GM23338 (cell line): ENCODE results near the gene HCN2. TPM values are rescaled to one million over a fixed set of nuclear protein-coding genes. Genes with fewer than 3 reads are reported as not detected.

Experiments
- ATAC-seq: fragments of 200-7000 bp; cut with Tn5 transposase; 3 replicates; pipeline ENCODE4 v1.9.1; 2020
- DNase-seq: peaks from one replicate; pipeline ENCODE4 v3.0.0-alpha.2; 2015; ENCODE audit warnings: low spot score
- H2AFZ ChIP-seq: fragments of 200-600 bp; sonication (generic); 2 replicates; pipeline ENCODE4 v1.8.0; 2016; ENCODE audit warnings: antibody characterized with exemption, mild to moderate bottlenecking, moderate library complexity
- H3F3A ChIP-seq: fragments of 200-600 bp; sonication (generic); replicated peaks from 2 replicates; pipeline ENCODE4 v1.8.0; 2017; ENCODE audit warnings: antibody characterized with exemption, mixed run types, low read depth
- H3K27ac ChIP-seq: fragments of 200-600 bp; sonication (generic); 2 replicates; pipeline ENCODE4 v1.6.1; 2016; ENCODE audit warnings: low read depth
- H3K27me3 ChIP-seq: fragments of 200-600 bp; sonication (generic); 2 replicates; pipeline ENCODE4 v1.8.0; 2016; ENCODE audit warnings: mild to moderate bottlenecking, mixed run types, moderate library complexity; ENCODE audit not compliant: insufficient read depth
- H3K36me3 ChIP-seq: fragments of 200-600 bp; sonication (generic); 2 replicates; pipeline ENCODE4 v1.8.0; 2016; ENCODE audit warnings: mild to moderate bottlenecking; ENCODE audit not compliant: insufficient read depth
- H3K4me1 ChIP-seq: fragments of 200-600 bp; sonication (generic); 2 replicates; pipeline ENCODE4 v1.8.0; 2016; ENCODE audit warnings: mild to moderate bottlenecking, moderate library complexity; ENCODE audit not compliant: insufficient read depth
- H3K4me2 ChIP-seq: fragments of 200-600 bp; sonication (generic); 2 replicates; pipeline ENCODE4 v1.7.1; 2017; ENCODE audit warnings: mixed run types
- H3K4me3 ChIP-seq: fragments of 200-600 bp; sonication (generic); 2 replicates; pipeline ENCODE4 v1.6.1; 2016; ENCODE audit warnings: mixed run types
- H3K79me2 ChIP-seq: fragments of 200-600 bp; sonication (generic); replicated peaks from 2 replicates; pipeline ENCODE4 v1.8.0; 2017; ENCODE audit warnings: mild to moderate bottlenecking; ENCODE audit not compliant: insufficient read depth
- H3K9me2 ChIP-seq: fragments of 200-600 bp; sonication (generic); 2 replicates; pipeline ENCODE4 v1.8.0; 2017; ENCODE audit not compliant: insufficient read depth
- H4K20me1 ChIP-seq: fragments of 200-600 bp; sonication (generic); replicated peaks from 2 replicates; pipeline ENCODE4 v1.8.0; 2017; ENCODE audit warnings: mild to moderate bottlenecking; ENCODE audit not compliant: insufficient read depth
- H3K27ac Mint-ChIP-seq: 2 replicates; pipeline ENCODE4 v1.8.0; 2020; ENCODE audit warnings: inconsistent platforms, mild to moderate bottlenecking, moderate library complexity, mixed read lengths
- H3K27me3 Mint-ChIP-seq: 3 replicates; pipeline ENCODE4 v1.8.0; 2022; ENCODE audit warnings: low read depth, mild to moderate bottlenecking, moderate library complexity, mixed read lengths, inconsistent platforms; ENCODE audit not compliant: insufficient read depth, poor library complexity
- H3K36me3 Mint-ChIP-seq: 3 replicates; pipeline ENCODE4 v1.8.0; 2021; ENCODE audit warnings: low read depth, mild to moderate bottlenecking, inconsistent platforms, moderate library complexity, mixed read lengths
- H3K4me1 Mint-ChIP-seq: 3 replicates; pipeline ENCODE4 v1.8.0; 2020; ENCODE audit warnings: mild to moderate bottlenecking, inconsistent platforms, mixed read lengths
- H3K4me3 Mint-ChIP-seq: 3 replicates; pipeline ENCODE4 v1.8.0; 2021; ENCODE audit warnings: moderate library complexity, mild to moderate bottlenecking, inconsistent platforms, mixed read lengths
- H3K9me3 Mint-ChIP-seq: 3 replicates; pipeline ENCODE4 v1.8.0; 2020; ENCODE audit warnings: moderate library complexity, mild to moderate bottlenecking, inconsistent platforms, mixed read lengths
- EZH2 ChIP-seq: fragments of 200-600 bp; sonication (generic); IDR thresholded peaks from one replicate; pipeline ENCODE4 v1.8.0; 2017; ENCODE audit warnings: antibody characterized with exemption, mild to moderate bottlenecking, low read depth; ENCODE audit not compliant: unreplicated experiment
- NANOG ChIP-seq: IDR thresholded peaks from 2 replicates; pipeline ENCODE4 v1.6.1; 2016; ENCODE audit warnings: antibody characterized with exemption, borderline replicate concordance
- POLR2AphosphoS5 ChIP-seq: IDR thresholded peaks from 2 replicates; pipeline ENCODE4 v1.6.1; 2016; ENCODE audit warnings: antibody characterized with exemption, low read depth
- STAT1 ChIP-seq: IDR thresholded peaks from one replicate; pipeline ENCODE4 v1.6.1; 2016; ENCODE audit warnings: antibody characterized with exemption; ENCODE audit not compliant: unreplicated experiment
- ZNF331 ChIP-seq: fragments of 250-450 bp; sonication (Bioruptor Pico); IDR thresholded peaks from 2 replicates; pipeline ENCODE4 v1.5.0; 2020; ENCODE audit warnings: low read depth, mild to moderate bottlenecking, moderate library complexity
- ZNF462 ChIP-seq: fragments of 250-450 bp; sonication (Bioruptor Pico); IDR thresholded peaks from 2 replicates; pipeline ENCODE4 v1.5.0; 2020; ENCODE audit warnings: mild to moderate bottlenecking, moderate library complexity
- polyA plus RNA-seq: library from polyadenylated mRNA; unstranded; fragments of >200 nt; fragmentation: Nextera tagmentation; extraction: Ambion mirVana; gene quantifications from 2 replicates; pipeline ENCODE4 v1.2.1, GENCODE V29; 2016
- total RNA-seq: library from RNA; depleted of rRNA; stranded (reverse); fragments of >200 nt; shearing (Covaris generic); gene quantifications from 2 replicates; pipeline ENCODE4 v1.2.3, GENCODE V29; 2014
- TF ChIP-seq, protein P1 (sequence below): IDR thresholded peaks from 2 replicates; pipeline ENCODE4 v1.6.1; 2016; ENCODE audit warnings: antibody characterized with exemption
- TF ChIP-seq, protein P2 (sequence below): IDR thresholded peaks from one replicate; pipeline ENCODE4 v1.6.1; 2018; ENCODE audit warnings: antibody characterized with exemption; ENCODE audit not compliant: unreplicated experiment

HCN2 gene
- total and polyA plus RNA-seq, 2 experiments from 2014 or later = 0.06 to 2.9 TPM

- Mint-ChIP-seq H3K4me1 (peaks cover 3% of the 10 kb centered on the region; the same call in 2 of the 3 replicates), H3K9me3 (no peaks in the 10 kb centered on the region), H3K27me3 (peaks cover 17% of the 10 kb centered on the region), H3K27ac (no peak overlapping the region), H3K4me3 (no peak overlapping the region), H3K36me3 (peaks cover 36% of the 10 kb centered on the region)
- Histone ChIP-seq H3F3A (no peaks in the 10 kb centered on the region), H3K4me1 (no peaks in the 10 kb centered on the region), H3K36me3 (no peaks in the 10 kb centered on the region), H4K20me1 (peaks cover 4% of the 10 kb centered on the region; the same call in 1 of the 2 replicates), H3K9me2 (no peaks in the 10 kb centered on the region), H3K79me2 (no peaks in the 10 kb centered on the region), H3K27me3 (no peaks in the 10 kb centered on the region), H3K4me3 (no peak overlapping the region), H3K27ac (no peak overlapping the region), H2AFZ (no peak overlapping the region), H3K4me2 (peak overlapping the region; percentile 38; the same call in 1 of the 2 replicates)
- TF ChIP-seq, protein P1, sequence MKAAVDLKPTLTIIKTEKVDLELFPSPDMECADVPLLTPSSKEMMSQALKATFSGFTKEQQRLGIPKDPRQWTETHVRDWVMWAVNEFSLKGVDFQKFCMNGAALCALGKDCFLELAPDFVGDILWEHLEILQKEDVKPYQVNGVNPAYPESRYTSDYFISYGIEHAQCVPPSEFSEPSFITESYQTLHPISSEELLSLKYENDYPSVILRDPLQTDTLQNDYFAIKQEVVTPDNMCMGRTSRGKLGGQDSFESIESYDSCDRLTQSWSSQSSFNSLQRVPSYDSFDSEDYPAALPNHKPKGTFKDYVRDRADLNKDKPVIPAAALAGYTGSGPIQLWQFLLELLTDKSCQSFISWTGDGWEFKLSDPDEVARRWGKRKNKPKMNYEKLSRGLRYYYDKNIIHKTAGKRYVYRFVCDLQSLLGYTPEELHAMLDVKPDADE = no peak
- no peak for TF ChIP-seq NANOG
- TF ChIP-seq EZH2 = no peak
- TF ChIP-seq ZNF462 (CRISPR knock-in tag) = no peak
- TF ChIP-seq STAT1 = no peak
- TF ChIP-seq POLR2AphosphoS5 = no peak; the same call in 1 of the 2 replicates
- no peak for TF ChIP-seq ZNF331 (CRISPR knock-in tag)
- TF ChIP-seq, protein P2, sequence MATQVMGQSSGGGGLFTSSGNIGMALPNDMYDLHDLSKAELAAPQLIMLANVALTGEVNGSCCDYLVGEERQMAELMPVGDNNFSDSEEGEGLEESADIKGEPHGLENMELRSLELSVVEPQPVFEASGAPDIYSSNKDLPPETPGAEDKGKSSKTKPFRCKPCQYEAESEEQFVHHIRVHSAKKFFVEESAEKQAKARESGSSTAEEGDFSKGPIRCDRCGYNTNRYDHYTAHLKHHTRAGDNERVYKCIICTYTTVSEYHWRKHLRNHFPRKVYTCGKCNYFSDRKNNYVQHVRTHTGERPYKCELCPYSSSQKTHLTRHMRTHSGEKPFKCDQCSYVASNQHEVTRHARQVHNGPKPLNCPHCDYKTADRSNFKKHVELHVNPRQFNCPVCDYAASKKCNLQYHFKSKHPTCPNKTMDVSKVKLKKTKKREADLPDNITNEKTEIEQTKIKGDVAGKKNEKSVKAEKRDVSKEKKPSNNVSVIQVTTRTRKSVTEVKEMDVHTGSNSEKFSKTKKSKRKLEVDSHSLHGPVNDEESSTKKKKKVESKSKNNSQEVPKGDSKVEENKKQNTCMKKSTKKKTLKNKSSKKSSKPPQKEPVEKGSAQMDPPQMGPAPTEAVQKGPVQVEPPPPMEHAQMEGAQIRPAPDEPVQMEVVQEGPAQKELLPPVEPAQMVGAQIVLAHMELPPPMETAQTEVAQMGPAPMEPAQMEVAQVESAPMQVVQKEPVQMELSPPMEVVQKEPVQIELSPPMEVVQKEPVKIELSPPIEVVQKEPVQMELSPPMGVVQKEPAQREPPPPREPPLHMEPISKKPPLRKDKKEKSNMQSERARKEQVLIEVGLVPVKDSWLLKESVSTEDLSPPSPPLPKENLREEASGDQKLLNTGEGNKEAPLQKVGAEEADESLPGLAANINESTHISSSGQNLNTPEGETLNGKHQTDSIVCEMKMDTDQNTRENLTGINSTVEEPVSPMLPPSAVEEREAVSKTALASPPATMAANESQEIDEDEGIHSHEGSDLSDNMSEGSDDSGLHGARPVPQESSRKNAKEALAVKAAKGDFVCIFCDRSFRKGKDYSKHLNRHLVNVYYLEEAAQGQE = no peak
- DNase-seq = no peak
- ATAC-seq = peak; percentile 19
These were observed 27.3 kb downstream of the HCN2 start for GRCh38 chr19:616747-617526.
